ENCODE data around the gene PADI6.
A peak's percentile ranks its signal among the peaks of the same experiment; 100 is the strongest.
"Not testable (repeated sequence)": the region's sequence is repeated elsewhere in the genome, so short reads cannot be mapped to it uniquely, and the experiment has no call there.

The PADI6 gene

GRCh38 chr1:17404034-17404684 is 32.2 kb downstream of the PADI6 start:
- DNase-seq (ENCODE audit: low read depth in 2 of 2), result no peak

GRCh38 chr1:17404820-17405219 is 32.8 kb downstream of the PADI6 start:
- no peak for DNase-seq (ENCODE audit: low read depth in 2 of 2)

GRCh38 chr1:17405898-17406759 is 34.1 kb downstream of the PADI6 start:
- DNase-seq (ENCODE audit: low read depth in 2 of 2), result peak in 1 of 2 donors; percentile 19

DNA sequence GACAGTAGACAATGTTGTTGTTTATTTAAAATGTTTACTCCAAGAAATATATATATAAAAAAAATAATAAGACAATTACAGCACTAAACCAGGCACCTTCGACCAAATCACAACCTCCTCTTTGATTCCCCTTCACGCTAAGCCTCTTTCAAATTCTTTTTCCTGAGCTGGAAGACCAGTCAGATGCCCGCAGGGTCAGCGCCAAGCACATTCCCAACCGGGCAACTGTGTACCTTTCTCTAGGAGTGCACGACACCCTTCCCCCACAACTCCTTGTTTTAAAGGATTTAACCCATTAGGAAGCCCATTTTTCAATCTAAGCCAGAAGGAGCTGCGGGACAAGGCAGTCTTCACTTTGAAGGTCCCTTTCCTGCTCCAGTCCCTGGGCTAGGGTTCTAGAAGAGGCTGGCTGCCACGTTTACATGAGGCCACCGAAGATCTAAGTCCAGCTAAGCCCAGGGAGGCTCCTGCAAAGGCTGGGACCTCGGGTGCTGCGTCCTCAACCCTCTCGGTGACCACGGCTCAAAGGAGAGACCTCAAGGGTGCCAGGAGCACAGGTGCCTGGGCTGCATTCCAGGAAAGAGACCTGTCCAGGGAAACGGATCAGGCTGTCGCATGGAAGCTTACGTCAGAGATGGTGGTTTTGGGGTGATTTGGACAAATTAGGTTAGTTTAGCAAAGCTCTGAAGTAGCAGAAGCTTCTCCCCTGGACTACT is 34.9 kb downstream of the PADI6 start:
- DNase-seq (ENCODE audit: low read depth in 2 of 2), result not testable (repeated sequence)

GRCh38 chr1:17407786-17408514 is 36.0 kb downstream of the PADI6 start:
- not testable (repeated sequence) for DNase-seq (ENCODE audit: low read depth in 2 of 2)

DNA sequence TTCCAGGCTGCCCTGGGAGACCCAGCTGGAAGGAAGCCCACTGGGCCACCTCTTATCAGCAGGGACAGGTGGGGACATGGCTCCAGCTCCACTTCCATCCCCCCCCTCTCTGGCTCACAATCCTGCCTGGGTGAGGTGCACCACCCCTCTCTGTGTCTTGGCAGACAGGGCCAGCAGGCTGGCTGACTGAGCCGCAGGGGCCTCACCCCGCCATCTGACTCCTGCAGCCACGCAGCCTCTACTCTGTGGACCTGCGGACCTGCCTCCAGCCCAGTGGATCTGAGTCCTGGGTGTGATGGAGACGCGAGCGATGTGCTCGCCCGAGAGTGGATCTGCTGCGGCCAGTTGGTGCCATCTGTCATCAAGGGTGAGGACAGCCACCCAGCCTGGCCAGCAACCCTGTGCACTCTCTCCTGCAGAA is 37.4 kb downstream of the PADI6 start:
- no peak for DNase-seq (ENCODE audit: low read depth in 2 of 2)

- DNase-seq (ENCODE audit: low read depth in 2 of 2), result no peak
These were observed 40.3 kb downstream of the PADI6 start for GRCh38 chr1:17412093-17412870.

DNA sequence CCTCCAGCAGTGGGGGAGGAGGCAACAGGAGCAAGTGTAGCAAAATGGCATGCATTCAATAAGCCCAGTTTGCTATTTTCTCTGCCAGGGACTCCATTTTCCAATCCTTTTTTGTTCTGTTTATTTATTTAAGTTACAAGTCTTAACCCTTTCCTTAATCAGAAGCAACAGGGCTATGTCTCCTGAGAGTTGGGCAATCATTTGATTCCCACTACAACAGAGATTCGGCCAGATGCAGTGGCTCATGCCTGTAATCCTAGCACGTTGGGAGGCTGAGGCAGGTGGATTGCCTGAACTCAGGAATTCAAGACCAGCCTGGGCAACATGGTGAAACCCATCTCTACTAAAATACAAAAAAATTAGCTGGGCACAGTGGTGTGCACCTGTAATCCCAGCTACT is 42.0 kb downstream of the PADI6 start:
- DNase-seq (ENCODE audit: low read depth in 2 of 2), result no peak

DNA sequence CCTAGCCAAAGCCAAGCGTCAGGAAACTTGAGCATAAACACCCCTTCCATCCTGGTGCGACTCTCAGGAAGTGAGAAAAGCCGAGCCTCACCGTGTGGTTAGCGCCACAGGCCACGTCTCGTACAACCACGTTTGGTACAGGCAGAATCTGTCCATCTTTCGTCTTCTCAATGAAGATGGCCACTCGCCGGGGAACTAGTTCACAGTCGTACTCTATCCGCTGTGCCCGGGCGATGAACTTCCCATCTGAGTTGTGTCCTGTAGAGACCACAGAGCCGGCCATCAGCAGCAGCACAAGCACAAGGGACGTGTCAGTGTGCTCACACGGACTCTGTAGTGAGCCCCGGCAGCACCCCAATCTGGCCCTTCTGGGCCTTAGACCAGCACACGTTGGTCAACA is 44.4 kb downstream of the PADI6 start:
- no peak for DNase-seq (ENCODE audit: low read depth in 2 of 2)

- DNase-seq (ENCODE audit: low read depth in 2 of 2), result peak; percentile 22 to 55
These were observed 47.8 kb downstream of the PADI6 start for GRCh38 chr1:17419626-17420328.

- no peak for DNase-seq (ENCODE audit: low read depth in 2 of 2)
These were observed 48.5 kb downstream of the PADI6 start for GRCh38 chr1:17420391-17420918.

- DNase-seq (ENCODE audit: low read depth in 2 of 2), result no peak
These were observed 50.5 kb downstream of the PADI6 start for GRCh38 chr1:17422461-17422860.

DNA sequence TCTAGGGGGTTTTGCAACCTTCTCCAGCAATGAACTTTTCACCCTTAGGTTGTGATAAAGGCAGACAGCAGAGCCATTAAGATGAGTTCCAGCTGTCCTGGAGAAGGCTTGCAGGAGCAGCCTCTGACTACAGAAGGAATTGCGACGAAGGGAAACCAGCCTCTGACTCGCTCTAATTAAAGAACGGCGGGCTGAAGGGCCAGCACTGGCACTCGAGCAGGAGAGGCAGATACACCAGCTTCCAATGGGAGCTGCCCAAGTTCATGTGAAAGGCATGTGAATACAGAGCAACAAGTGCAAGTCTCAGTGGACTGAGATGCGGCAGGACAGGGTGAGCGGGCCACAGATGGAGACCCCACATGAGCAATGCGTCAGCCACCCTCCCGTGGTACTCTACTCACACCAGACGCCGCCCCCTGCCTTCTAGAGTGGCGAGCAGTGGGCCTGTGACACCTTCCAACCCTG is 51.8 kb downstream of the PADI6 start:
- DNase-seq (ENCODE audit: low read depth in 2 of 2), result no peak

DNA sequence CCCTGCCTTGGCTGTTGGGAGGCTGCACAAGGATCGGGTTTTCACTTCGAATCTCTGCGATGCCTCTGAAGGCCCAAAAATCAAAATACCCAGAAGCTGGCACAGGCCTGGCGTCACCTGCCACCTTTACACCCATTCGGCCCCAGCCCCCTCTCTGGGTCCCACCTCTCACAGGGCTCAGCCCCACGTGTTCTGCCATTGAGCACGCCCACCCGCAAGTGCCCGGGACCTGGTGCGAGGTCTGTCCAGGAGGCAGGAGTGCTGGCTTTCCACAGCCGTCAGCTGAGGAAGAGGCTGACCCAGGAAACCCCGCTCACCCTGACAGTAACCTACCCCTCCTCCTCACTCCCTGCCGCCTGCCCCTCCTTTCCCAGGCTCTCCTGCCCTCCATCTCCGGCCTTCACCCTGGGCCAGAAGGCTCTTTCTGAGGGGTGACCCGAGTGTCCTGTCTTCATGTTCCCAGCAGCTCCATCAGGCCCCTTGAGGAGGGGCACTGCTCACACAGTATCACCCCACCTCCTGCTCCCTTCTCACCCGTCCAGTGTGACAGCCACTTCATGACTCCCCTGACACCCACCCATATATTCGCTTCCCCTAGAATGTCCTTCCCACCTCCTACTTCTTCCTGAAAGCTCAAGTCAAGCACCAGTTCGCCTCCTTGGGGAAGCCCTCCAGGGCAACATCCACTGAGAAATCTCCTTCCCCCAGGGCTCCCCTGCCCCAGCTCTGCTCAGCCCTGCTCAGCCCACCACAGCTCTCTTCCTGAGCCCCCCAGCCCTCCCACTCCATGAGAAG is 54.0 kb downstream of the PADI6 start:
- DNase-seq (ENCODE audit: low read depth in 2 of 2), result no peak

DNA sequence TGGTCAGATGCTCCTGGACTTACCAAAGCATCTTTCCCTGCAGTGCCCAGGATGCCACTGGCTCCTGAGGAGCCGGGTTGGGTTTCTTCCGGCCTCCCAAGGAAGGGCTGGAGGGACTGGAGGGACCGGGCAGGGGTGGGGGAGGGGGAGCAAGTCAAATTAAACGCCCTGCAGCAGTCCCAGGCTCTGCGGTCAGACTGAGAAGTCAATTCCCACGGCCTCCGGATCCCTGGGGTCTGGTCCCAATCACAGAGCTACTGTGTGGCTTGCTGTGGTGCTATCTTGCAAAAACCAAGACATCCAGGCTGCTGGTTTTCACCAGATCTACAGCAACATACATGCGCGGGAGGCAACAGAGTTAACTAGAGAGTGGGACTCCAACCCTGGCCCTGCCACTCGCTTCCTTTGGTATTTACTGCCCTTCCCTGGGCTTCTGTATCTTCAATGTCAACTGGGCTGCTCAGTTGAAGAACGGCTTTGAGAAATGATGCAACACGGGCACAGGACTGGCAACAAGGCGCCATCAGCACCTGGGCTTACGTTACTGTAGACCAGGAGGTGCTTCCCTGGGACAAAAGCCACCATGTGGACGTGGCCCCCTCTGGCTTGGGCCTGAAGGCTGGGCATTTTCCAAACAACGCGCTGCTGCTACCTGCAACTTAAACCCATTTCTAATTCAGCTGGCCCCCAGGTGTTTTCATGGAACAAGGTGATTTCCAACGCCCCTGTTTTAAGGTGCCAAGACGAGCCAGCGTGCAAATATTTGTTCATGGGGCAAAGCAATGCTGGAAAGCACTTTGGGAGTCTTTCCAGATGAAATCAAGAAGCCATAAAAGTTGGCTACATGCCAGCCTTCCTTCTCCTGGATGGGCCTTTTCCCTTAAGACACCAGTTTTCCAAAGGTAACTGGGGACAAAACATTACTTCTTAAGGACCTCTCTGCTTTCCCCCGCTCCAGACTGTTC is 56.0 kb downstream of the PADI6 start:
- DNase-seq (ENCODE audit: low read depth in 2 of 2), result no peak

DNA sequence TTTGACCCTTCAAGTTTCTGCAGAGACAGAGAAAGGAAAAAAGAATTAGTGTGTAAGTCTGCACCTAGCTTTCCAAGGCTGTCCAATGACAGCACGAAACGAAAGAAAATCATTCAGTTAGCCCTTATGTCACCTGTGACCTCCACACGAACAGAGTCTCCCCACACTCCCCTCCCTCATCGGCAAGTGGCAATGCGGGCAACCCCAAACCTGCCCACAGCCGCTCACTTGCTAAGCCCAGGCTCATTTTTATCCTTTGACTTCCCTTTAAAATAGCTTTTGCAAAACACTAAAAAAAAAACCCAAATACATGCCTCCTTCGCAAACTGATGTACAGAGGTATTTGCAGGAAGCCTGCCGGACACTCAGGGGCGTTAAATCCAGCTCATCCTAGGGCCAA is 57.2 kb downstream of the PADI6 start:
- no peak for DNase-seq (ENCODE audit: low read depth in 2 of 2)

GRCh38 chr1:17432412-17432811 is 60.4 kb downstream of the PADI6 start:
- no peak for DNase-seq (ENCODE audit: low read depth in 2 of 2)

DNA sequence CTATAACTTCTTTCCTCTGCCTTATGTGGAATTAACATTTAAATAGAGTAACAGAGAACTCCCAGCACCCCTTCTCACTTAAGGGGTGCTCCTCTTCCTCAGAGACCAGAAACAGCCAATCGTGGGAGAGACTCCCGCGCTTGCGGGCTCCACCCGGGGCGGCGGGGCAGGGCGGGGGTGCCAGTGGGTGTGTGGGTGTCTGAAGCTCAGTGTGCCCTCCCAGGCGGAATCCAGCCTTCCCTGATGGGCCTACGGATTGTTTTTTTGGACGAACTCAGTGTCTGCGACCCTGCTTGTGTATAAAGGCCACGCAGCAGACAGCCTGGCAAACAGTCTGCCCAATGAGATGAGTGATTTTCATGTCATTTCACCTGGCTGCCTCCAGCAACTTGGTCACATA is 61.3 kb downstream of the PADI6 start:
- DNase-seq (ENCODE audit: low read depth in 2 of 2), result no peak
